ENCODE results near the gene HECTD4.

GRCh38 chr12:112303799-112304198 is 78.4 kb downstream of the HECTD4 start:
- TF ChIP-seq SP1 (IDR thresholded peaks at IDR 0.05) = no peak
- TF ChIP-seq ZNF384 (IDR thresholded peaks at IDR 0.05) = no peak
- TF ChIP-seq HDGF (IDR thresholded peaks at IDR 0.05; ENCODE audit: borderline replicate concordance) = no peak
- no peak for TF ChIP-seq PKNOX1 (IDR thresholded peaks at IDR 0.05)
- TF ChIP-seq BHLHE40 (IDR thresholded peaks at IDR 0.05; ENCODE audit: borderline replicate concordance) = no peak
- TF ChIP-seq ELF4 (IDR thresholded peaks at IDR 0.05) = no peak
- no peak for TF ChIP-seq TARDBP (IDR thresholded peaks at IDR 0.05)
- TF ChIP-seq FOXM1 (IDR thresholded peaks at IDR 0.05; ENCODE audit: borderline replicate concordance) = no peak
- TF ChIP-seq SUZ12 (IDR thresholded peaks at IDR 0.05) = no peak
- no peak for TF ChIP-seq ARNT (IDR thresholded peaks at IDR 0.05)
- no peak for TF ChIP-seq FOXA1 (IDR thresholded peaks at IDR 0.05)
- no peak for TF ChIP-seq CTBP1 (IDR thresholded peaks at IDR 0.05; ENCODE audit: borderline replicate concordance)
- TF ChIP-seq FOXK2 (IDR thresholded peaks at IDR 0.05) = no peak
- no peak for TF ChIP-seq NFRKB (IDR thresholded peaks at IDR 0.05)

Data from HEK293T (cell line).